Cardiac ventricle fibroblast (primary cell): ENCODE data around the gene PXT1. TPM values are rescaled to one million over a fixed set of nuclear protein-coding genes. Genes with fewer than 3 reads are reported as not detected.

Source experiments
- total RNA-seq: library from RNA; depleted of rRNA; stranded (reverse); fragments of >200 nt; gene quantifications from 2 replicates; pipeline ENCODE4 v1.2.3, GENCODE V29; 2015

The PXT1 gene
- total RNA-seq: not detected in 2 replicates

GRCh38 chr6:36442671-36443470 is at the start of gene PXT1, which contains the start of gene KCTD20:
Gene PXT1 (minus strand): TSS chr6:36442854. CDS start chr6:36426082, 16,772 bp downstream.
Gene KCTD20 (plus strand): TSS chr6:36443000. CDS start chr6:36470098, 27,098 bp downstream.

GRCh38 chr6:36387440-36388303 is 55.0 kb downstream of the PXT1 start, which contains the start of gene ETV7:
Gene ETV7 (minus strand): TSS chr6:36387669. CDS start chr6:36387541, 128 bp downstream.

Other genes starting within 250 kb of the PXT1 start
- 12.5 and 17.4 TPM in 2 replicates for gene BRPF3, start 246.1 kb downstream of the PXT1 start, total RNA-seq
- gene PNPLA1, start 172.8 kb downstream of the PXT1 start, total RNA-seq: not detected in 2 replicates
- not detected in 2 replicates for gene BNIP5, start 106.0 kb downstream of the PXT1 start, total RNA-seq
- 0.54 and 1.6 TPM in 2 replicates for gene ETV7, start 55.2 kb downstream of the PXT1 start, total RNA-seq
- gene KCTD20, start 146 bp upstream of the PXT1 start, total RNA-seq: 36.6 and 37.1 TPM in 2 replicates
- gene STK38, start 104.6 kb upstream of the PXT1 start, total RNA-seq: 15.8 and 19.8 TPM in 2 replicates
- gene SRSF3, start 151.5 kb upstream of the PXT1 start, total RNA-seq: 78.6 and 151 TPM in 2 replicates
- 290 and 302 TPM in 2 replicates for gene CDKN1A, start 235.9 kb upstream of the PXT1 start, total RNA-seq